A673 (cell line): Measurements from ENCODE around the gene OR4A5.
"Not testable (repeated sequence)": the region's sequence is repeated elsewhere in the genome, so short reads cannot be mapped to it uniquely, and the experiment has no call there.

Experiments
- CTCF ChIP-seq: fragments of 300-800, 200-600 bp; sonication (generic); conservative IDR thresholded peaks from 2 replicates; pipeline ENCODE4 v1.5.1; 2017; ENCODE audit warnings: low read depth, mild to moderate bottlenecking, antibody characterized with exemption, low read length, moderate library complexity, mixed read lengths
- EZH2 ChIP-seq: fragments of 200-600 bp; sonication (generic); IDR thresholded peaks from 2 replicates; pipeline ENCODE4 v1.6.1; 2017; ENCODE audit warnings: borderline replicate concordance, low read depth, mild to moderate bottlenecking, mixed read lengths, antibody characterized with exemption, low read length; ENCODE audit not compliant: poor library complexity, severe bottlenecking

GRCh38 chr11:54706532-54706931, at the start of gene OR4A5:
- TF ChIP-seq CTCF, EZH2: not testable (repeated sequence)
